H1 (cell line): Measurements from ENCODE around the gene PCCA. TPM values are rescaled to one million over a fixed set of nuclear protein-coding genes. Genes with fewer than 3 reads are reported as not detected.
A peak's percentile ranks its signal among the peaks of the same experiment; 100 is the strongest.

Source experiments
- EP300 ChIP-seq, 2 experiments: IDR thresholded peaks; 1 replicate in 1 of 2; 2 replicates in 1 of 2; pipeline ENCODE4 v1.6.1; 2011 to 2012; ENCODE audit warnings: low read depth in 2 of 2, low read length in 2 of 2, mild to moderate bottlenecking in 2 of 2, borderline replicate concordance in 1 of 2, inconsistent platforms in 1 of 2, moderate library complexity in 1 of 2
- MAFK ChIP-seq: IDR thresholded peaks from 2 replicates; pipeline ENCODE4 v1.6.1; 2012; ENCODE audit warnings: low read depth, mild to moderate bottlenecking, improper control_type of control experiment, low read length
- SP1 ChIP-seq: IDR thresholded peaks from 2 replicates; pipeline ENCODE4 v1.6.1; 2011; ENCODE audit warnings: low read depth, low read length
- polyA plus RNA-seq, 7 experiments: library from polyadenylated mRNA; depleted of rRNA in 3 of 7; stranded (reverse) in 5 of 7; unstranded in 2 of 7; fragments of >200 nt in 5 of 7; fragments of 200-250 nt in 2 of 7; gene quantifications; 1 replicate in 5 of 7; 2 replicates in 1 of 7; 4 replicates in 1 of 7; pipeline versions ENCODE4 v1.2.1 to v1.2.3, GENCODE V29; 2011 to 2013; ENCODE audit warnings: missing spikeins in 2 of 7, mixed read lengths in 2 of 7
- total RNA-seq: library from RNA; stranded (reverse); fragmentation: NEBNext Ultra II Directional; extraction: Animal tissue kit (Norgen Biotek cat#: 25700); gene quantifications from 2 replicates; pipeline ENCODE4 v1.2.1, GENCODE V29; 2021

PCCA gene
- total and polyA plus RNA-seq, 2 of the 8 experiments (the other 6 are each of a cell fraction or from before 2014, with no cell fraction given): 18.4 to 49.8 TPM

GRCh38 chr13:100148422-100148821 lies 59.5 kb downstream of the PCCA start (continued):
- TF ChIP-seq SP1 (peak; percentile 41; the same call in 1 of the 2 replicates), MAFK (no peak), EP300 (IDR thresholded peaks at IDR 0.05; ENCODE audit: borderline replicate concordance in 1 of 2, low read depth in 2 of 2, low read length in 2 of 2) (peak in 1 of 2 experiments; percentile 84; a peak in 1 of 3 replicates)
